Gastroesophageal sphincter (tissue), 4 donors: ENCODE measurements around the gene PSTPIP1. TPM values are rescaled to one million over a fixed set of nuclear protein-coding genes. Genes with fewer than 3 reads are reported as not detected.

Experiments used
- ATAC-seq: fragments of 150-250 bp; one replicate; pipeline ENCODE4 v1.9.1; 2016; ENCODE audit warnings: mild to moderate bottlenecking, moderate library complexity
- H3K27ac ChIP-seq, 4 donors: fragments of 200-600 bp; sonication (generic) in 3 of 4; 1 replicate in 3 of 4; 2 replicates in 1 of 4; pipeline ENCODE4 v1.5.1; 2016 to 2019
- H3K27me3 ChIP-seq: fragments of 200-600 bp; sonication (generic); one replicate; pipeline ENCODE4 v1.5.1; 2019
- H3K36me3 ChIP-seq, 2 donors: fragments of 200-600 bp; sonication (generic); one replicate each; pipeline ENCODE4 v1.5.1; 2019; ENCODE audit warnings: control low read depth in 1 of 2
- H3K4me1 ChIP-seq, 3 donors: fragments of 200-600 bp; sonication (generic); 1 replicate in 2 of 3; 2 replicates in 1 of 3; pipeline ENCODE4 v1.5.1; 2016 to 2019; ENCODE audit warnings: control low read depth in 2 of 3
- H3K4me3 ChIP-seq, 2 donors: fragments of 200-600 bp; sonication (generic); one replicate each; pipeline ENCODE4 v1.5.1; 2019; ENCODE audit warnings: mild to moderate bottlenecking in 1 of 2, moderate library complexity in 1 of 2
- H3K9me3 ChIP-seq, 3 donors: fragments of 200-600 bp; sonication (generic); one replicate each; pipeline ENCODE4 v1.5.1; 2017 to 2019; ENCODE audit warnings: control low read depth in 2 of 3
- CTCF ChIP-seq, 4 experiments: fragments of 200-600 bp in 2 of 4; fragments of 450-650 bp in 2 of 4; sonication (generic) in 1 of 4; IDR thresholded peaks; one replicate each; pipeline ENCODE4 v1.5.1; 2017 to 2019; ENCODE audit warnings: antibody characterized with exemption in 4 of 4, mild to moderate bottlenecking in 2 of 4, moderate library complexity in 2 of 4
- EP300 ChIP-seq: sonication (generic); formaldehyde crosslinking; IDR thresholded peaks from one replicate; pipeline ENCODE4 v1.6.1; 2017; ENCODE audit warnings: antibody characterized with exemption, mild to moderate bottlenecking
- POLR2A ChIP-seq, 2 donors: fragments of 450-650 bp; IDR thresholded peaks; one replicate each; pipeline ENCODE4 v1.6.1; 2017; ENCODE audit warnings: antibody characterized with exemption in 2 of 2, mild to moderate bottlenecking in 2 of 2, moderate library complexity in 1 of 2
- POLR2AphosphoS5 ChIP-seq: sonication (generic); formaldehyde crosslinking; IDR thresholded peaks from one replicate; pipeline ENCODE4 v1.6.1; 2017; ENCODE audit warnings: antibody characterized with exemption
- WGBS, 2 donors: methylation state at CpG; one replicate each; pipeline ENCODE4 v1.1.5; 2018; ENCODE audit warnings: low coverage in 1 of 2; 5-methylcytosine and 5-hydroxymethylcytosine counted together
- total RNA-seq, 4 donors: library from RNA; depleted of rRNA; stranded (reverse); fragments of >200 nt; gene quantifications; one replicate each; pipeline ENCODE4 v1.1.0, GENCODE V29; 2016

The PSTPIP1 gene
- total RNA-seq, 4 donors from 2014 or later = 7.1 to 18.2 (median 9.0) TPM

GRCh38 chr15:77010312-77010686, 15.4 kb downstream of the PSTPIP1 start:
- H3K4me3 ChIP-seq = no peak overlapping the region
- ATAC-seq = no peak
- no peaks in the 10 kb centered on the region for H3K36me3 ChIP-seq
- TF ChIP-seq EP300 (no peak), POLR2A (IDR thresholded peaks at IDR 0.05) (no peak), POLR2AphosphoS5 (no peak), CTCF (IDR thresholded peaks at IDR 0.05) (no peak)
- WGBS, 2 donors = 91% methylated on average over 2 of the region's 4 CpGs; no CpG with 5 or more reads in 1 of the 2 donors
- H3K27me3 ChIP-seq = no peaks in the 10 kb centered on the region
- no peak overlapping the region for H3K27ac ChIP-seq
- H3K9me3 ChIP-seq = no peaks in the 10 kb centered on the region
- peaks cover 0 to 7% (median 0%) of the 10 kb centered on the region in 3 donors for H3K4me1 ChIP-seq

- no peak for ATAC-seq
- peaks cover 0 to 12% (median 0%) of the 10 kb centered on the region in 3 donors for H3K4me1 ChIP-seq
- WGBS, 2 donors = 60 to 100% methylated on average over 1 to 2 of the region's 4 CpGs
Observed at GRCh38 chr15:77010857-77011256, 15.9 kb downstream of the PSTPIP1 start.

GRCh38 chr15:77012117-77012712, 17.3 kb downstream of the PSTPIP1 start:
- Histone ChIP-seq H3K4me3 (no peak overlapping the region), H3K4me1 (peaks cover 0 to 12% (median 0%) of the 10 kb centered on the region in 3 donors), H3K27me3 (no peaks in the 10 kb centered on the region), H3K9me3 (no peaks in the 10 kb centered on the region), H3K27ac (no peak overlapping the region), H3K36me3 (no peaks in the 10 kb centered on the region)
- whole genome bisulfite sequencing, 2 donors = 100% methylated on average over 1 of the region's 3 CpGs
- TF ChIP-seq CTCF (IDR thresholded peaks at IDR 0.05) = no peak
- no peak for TF ChIP-seq EP300
- TF ChIP-seq POLR2AphosphoS5 = no peak
- no peak for TF ChIP-seq POLR2A (IDR thresholded peaks at IDR 0.05)
- ATAC-seq = no peak

More at GRCh38 chr15:77010857-77011256, 15.9 kb downstream of the PSTPIP1 start:
- TF ChIP-seq POLR2AphosphoS5 (no peak), POLR2A (IDR thresholded peaks at IDR 0.05) (no peak), CTCF (IDR thresholded peaks at IDR 0.05) (no peak), EP300 (no peak)
- no peaks in the 10 kb centered on the region for H3K27me3 ChIP-seq
- H3K9me3 ChIP-seq = no peaks in the 10 kb centered on the region
- H3K4me3 ChIP-seq = no peak overlapping the region
- H3K27ac ChIP-seq = no peak overlapping the region
- no peaks in the 10 kb centered on the region for H3K36me3 ChIP-seq

- TF ChIP-seq POLR2AphosphoS5 (no peak), EP300 (no peak), CTCF (IDR thresholded peaks at IDR 0.05) (no peak), POLR2A (IDR thresholded peaks at IDR 0.05) (no peak)
- peaks cover 0 to 12% (median 0%) of the 10 kb centered on the region in 3 donors for H3K4me1 ChIP-seq
- no peak for ATAC-seq
- no peaks in the 10 kb centered on the region for H3K27me3 ChIP-seq
- no peaks in the 10 kb centered on the region for H3K9me3 ChIP-seq
- no peak overlapping the region for H3K27ac ChIP-seq
- H3K4me3 ChIP-seq = no peak overlapping the region
- H3K36me3 ChIP-seq = no peaks in the 10 kb centered on the region
- 0% methylated on average over 1 of the region's 4 CpGs for WGBS, 2 donors
Observed at GRCh38 chr15:77012868-77013267, 17.9 kb downstream of the PSTPIP1 start.

- Histone ChIP-seq H3K36me3 (no peaks in the 10 kb centered on the region), H3K9me3 (no peaks in the 10 kb centered on the region), H3K27ac (no peak overlapping the region), H3K27me3 (no peaks in the 10 kb centered on the region), H3K4me1 (peaks cover 0 to 12% (median 0%) of the 10 kb centered on the region in 3 donors), H3K4me3 (no peak overlapping the region)
- no peak for ATAC-seq
- TF ChIP-seq CTCF (IDR thresholded peaks at IDR 0.05) (no peak), POLR2AphosphoS5 (no peak), EP300 (no peak), POLR2A (IDR thresholded peaks at IDR 0.05) (no peak)
- no CpG with 5 or more reads among the region's 6 CpGs for WGBS, 2 donors
Observed at GRCh38 chr15:77013776-77014131, 18.8 kb downstream of the PSTPIP1 start.
